ENCODE measurements around the gene ASPHD2. TPM values are rescaled to one million over a fixed set of nuclear protein-coding genes. Genes with fewer than 3 reads are reported as not detected.

ASPHD2 gene
- total and polyA plus RNA-seq, 2 of the 13 experiments (the other 11 are each of a cell fraction or from before 2014, with no cell fraction given): 0.04 TPM

DNA sequence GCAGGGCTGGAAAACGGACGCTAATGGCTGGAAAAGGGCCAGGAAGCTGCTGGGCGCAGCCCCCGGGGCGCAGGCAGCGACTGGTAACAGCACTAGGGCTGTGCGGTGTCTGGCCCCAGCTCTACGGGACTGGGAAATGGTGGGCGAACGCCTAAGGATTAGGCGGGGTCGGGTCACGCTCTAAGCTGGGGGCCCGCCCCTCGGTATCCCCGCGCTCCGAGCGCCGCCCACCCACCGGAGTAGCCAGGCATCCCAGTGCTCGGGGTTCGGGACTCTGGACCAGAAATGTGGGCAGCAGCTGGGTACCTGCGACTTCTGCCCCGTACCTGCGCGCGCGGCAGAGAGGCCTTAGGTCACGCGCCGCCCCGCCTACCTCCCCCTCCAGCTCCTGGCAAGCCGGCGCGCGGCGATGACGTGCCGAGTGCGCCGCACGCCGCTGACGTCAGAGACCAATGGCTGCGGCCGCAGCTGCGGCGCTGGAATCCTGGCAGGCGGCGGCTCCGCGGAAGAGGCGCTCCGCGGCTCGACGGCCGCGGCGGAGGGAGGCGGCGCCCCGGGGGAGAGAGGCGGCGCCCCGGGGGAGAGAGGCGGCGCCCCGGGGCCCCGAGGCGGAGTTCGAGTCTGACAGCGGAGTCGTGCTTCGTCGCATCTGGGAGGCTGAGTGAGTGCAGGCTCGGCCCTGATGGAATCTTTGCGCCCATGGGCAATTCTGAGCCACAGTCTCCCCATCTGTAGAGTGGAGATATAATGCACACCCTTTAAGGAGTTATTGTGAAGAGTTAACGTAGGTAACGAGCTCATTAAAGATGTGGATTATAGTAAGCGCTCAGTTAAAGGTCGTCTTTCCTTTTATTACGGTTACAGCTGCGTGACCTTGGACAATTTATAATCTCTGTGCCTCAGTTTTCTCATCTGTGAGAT is 54.6 kb downstream of the ASPHD2 start, which contains the start of the genes HPS4 and SRRD (continued):
- peak; percentile 59; the same call in 1 of the 2 replicates for TF ChIP-seq MTF2 (CRISPR knock-in tag; IDR thresholded peaks at IDR 0.05; ENCODE audit: borderline replicate concordance)
- TF ChIP-seq ZKSCAN1 (IDR thresholded peaks at IDR 0.05; ENCODE audit: low read length): no peak
- no peak for TF ChIP-seq ATM (IDR thresholded peaks at IDR 0.05; ENCODE audit: borderline replicate concordance)
- no peak for TF ChIP-seq CBX2 (IDR thresholded peaks at IDR 0.05; ENCODE audit: low read depth, low read length)
- no peak for TF ChIP-seq CBX2 (CRISPR knock-in tag; IDR thresholded peaks at IDR 0.05; ENCODE audit: low read depth)
- TF ChIP-seq, protein P1, sequence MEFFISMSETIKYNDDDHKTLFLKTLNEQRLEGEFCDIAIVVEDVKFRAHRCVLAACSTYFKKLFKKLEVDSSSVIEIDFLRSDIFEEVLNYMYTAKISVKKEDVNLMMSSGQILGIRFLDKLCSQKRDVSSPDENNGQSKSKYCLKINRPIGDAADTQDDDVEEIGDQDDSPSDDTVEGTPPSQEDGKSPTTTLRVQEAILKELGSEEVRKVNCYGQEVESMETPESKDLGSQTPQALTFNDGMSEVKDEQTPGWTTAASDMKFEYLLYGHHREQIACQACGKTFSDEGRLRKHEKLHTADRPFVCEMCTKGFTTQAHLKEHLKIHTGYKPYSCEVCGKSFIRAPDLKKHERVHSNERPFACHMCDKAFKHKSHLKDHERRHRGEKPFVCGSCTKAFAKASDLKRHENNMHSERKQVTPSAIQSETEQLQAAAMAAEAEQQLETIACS (CRISPR knock-in tag; IDR thresholded peaks at IDR 0.05): peak; percentile 86
- 0 out of 2 replicates have a peak, but pooled peaks have one; percentile 48 for TF ChIP-seq ZNF513 (CRISPR knock-in tag; conservative IDR thresholded peaks at IDR 0.05)
- 0 out of 2 replicates have a peak, but pooled peaks have one; percentile 34 for TF ChIP-seq ZNF609 (CRISPR knock-in tag; IDR thresholded peaks at IDR 0.05; ENCODE audit: borderline replicate concordance)
- TF ChIP-seq, protein P2, sequence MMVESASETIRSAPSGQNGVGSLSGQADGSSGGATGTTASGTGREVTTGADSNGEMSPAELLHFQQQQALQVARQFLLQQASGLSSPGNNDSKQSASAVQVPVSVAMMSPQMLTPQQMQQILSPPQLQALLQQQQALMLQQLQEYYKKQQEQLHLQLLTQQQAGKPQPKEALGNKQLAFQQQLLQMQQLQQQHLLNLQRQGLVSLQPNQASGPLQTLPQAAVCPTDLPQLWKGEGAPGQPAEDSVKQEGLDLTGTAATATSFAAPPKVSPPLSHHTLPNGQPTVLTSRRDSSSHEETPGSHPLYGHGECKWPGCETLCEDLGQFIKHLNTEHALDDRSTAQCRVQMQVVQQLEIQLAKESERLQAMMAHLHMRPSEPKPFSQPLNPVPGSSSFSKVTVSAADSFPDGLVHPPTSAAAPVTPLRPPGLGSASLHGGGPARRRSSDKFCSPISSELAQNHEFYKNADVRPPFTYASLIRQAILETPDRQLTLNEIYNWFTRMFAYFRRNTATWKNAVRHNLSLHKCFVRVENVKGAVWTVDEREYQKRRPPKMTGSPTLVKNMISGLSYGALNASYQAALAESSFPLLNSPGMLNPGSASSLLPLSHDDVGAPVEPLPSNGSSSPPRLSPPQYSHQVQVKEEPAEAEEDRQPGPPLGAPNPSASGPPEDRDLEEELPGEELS (CRISPR knock-in tag; IDR thresholded peaks at IDR 0.05): peak; percentile 66; the same call in 1 of the 2 replicates
- TF ChIP-seq HOXA9 (CRISPR knock-in tag; IDR thresholded peaks at IDR 0.05; ENCODE audit: borderline replicate concordance): no peak
- TF ChIP-seq NCOR1 (IDR thresholded peaks at IDR 0.05; ENCODE audit: borderline replicate concordance, low read length): 0 out of 2 replicates have a peak, but pooled peaks have one; percentile 28
- TF ChIP-seq ZNF883 (CRISPR knock-in tag; IDR thresholded peaks at IDR 0.05; ENCODE audit: not compliant biosample characterization): peak; percentile 85
- TF ChIP-seq EED (CRISPR knock-in tag; IDR thresholded peaks at IDR 0.05): peak; percentile 74
- TF ChIP-seq, protein P3, sequence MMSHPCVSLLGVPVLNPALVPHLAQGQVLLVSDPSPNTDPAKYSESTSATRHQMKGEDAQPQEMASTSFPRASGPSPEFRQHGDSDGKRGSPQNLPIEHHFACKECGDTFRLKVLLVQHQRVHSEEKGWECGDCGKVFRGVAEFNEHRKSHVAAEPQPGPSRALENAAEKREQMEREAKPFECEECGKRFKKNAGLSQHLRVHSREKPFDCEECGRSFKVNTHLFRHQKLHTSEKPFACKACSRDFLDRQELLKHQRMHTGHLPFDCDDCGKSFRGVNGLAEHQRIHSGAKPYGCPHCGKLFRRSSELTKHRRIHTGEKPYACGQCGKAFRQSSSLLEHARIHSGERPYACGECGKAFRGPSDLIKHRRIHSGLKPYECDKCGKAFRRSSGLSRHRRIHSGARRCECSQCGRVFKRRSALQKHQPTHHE (CRISPR knock-in tag; IDR thresholded peaks at IDR 0.05; ENCODE audit: borderline replicate concordance): no peak

All from HepG2 (cell line).